Stimulated activated CD4-positive, alpha-beta T cell treated with anti-CD3 and anti-CD28 coated beads, Interleukin-12 subunit alpha, Interleukin-12 subunit beta, amount 100 ng/mL, for 48 hours (primary cell): ENCODE data around the gene GGACT.

ENCODE experiments used
- DNase-seq, 3 donors: peaks; one replicate each; pipeline ENCODE4 v3.0.0-alpha.2; 2020; ENCODE audit warnings: low read depth in 2 of 3, low spot score in 1 of 3

Gene GGACT

GRCh38 chr13:100480676-100481075, 107.9 kb downstream of the GGACT start:
- no peak for DNase-seq
